Breast epithelium (tissue), 3 donors: ENCODE measurements around the gene AGPAT3.

Source experiments
- POLR2A ChIP-seq: fragments of 450-650 bp; IDR thresholded peaks from one replicate; pipeline ENCODE4 v1.6.1; 2016; ENCODE audit warnings: antibody characterized with exemption, mild to moderate bottlenecking, moderate library complexity
- TF ChIP-seq, protein P1 (sequence below), 3 donors: fragments of 450-650 bp; IDR thresholded peaks; one replicate each; pipeline ENCODE4 v1.5.1; 2016 to 2017; ENCODE audit warnings: antibody characterized with exemption in 3 of 3, mild to moderate bottlenecking in 3 of 3, moderate library complexity in 3 of 3

DNA sequence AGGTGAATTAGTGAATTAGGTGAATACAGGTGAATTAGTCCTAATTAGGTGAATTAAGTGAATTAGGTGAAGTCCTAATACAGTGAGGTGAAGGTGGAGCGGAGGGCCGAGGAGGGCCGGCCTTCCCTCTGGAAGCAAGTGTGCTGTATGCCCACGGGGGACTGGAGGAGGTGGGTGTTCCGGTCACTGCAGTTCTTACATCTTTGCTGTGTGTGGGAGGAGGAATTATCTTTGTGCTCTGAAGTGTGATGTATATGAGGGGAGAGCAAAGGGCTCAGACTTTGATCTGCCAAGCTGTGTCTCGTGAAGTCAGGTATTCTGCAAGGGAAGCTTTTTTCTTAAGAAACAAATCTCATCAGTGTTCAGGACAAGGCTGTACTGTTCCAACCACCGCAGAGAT lies 45.4 kb downstream of the AGPAT3 start:
- TF ChIP-seq, protein P1, sequence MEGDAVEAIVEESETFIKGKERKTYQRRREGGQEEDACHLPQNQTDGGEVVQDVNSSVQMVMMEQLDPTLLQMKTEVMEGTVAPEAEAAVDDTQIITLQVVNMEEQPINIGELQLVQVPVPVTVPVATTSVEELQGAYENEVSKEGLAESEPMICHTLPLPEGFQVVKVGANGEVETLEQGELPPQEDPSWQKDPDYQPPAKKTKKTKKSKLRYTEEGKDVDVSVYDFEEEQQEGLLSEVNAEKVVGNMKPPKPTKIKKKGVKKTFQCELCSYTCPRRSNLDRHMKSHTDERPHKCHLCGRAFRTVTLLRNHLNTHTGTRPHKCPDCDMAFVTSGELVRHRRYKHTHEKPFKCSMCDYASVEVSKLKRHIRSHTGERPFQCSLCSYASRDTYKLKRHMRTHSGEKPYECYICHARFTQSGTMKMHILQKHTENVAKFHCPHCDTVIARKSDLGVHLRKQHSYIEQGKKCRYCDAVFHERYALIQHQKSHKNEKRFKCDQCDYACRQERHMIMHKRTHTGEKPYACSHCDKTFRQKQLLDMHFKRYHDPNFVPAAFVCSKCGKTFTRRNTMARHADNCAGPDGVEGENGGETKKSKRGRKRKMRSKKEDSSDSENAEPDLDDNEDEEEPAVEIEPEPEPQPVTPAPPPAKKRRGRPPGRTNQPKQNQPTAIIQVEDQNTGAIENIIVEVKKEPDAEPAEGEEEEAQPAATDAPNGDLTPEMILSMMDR (IDR thresholded peaks at IDR 0.05), result no peak
- TF ChIP-seq POLR2A, result no peak
